HG03575 (cell line): Measurements from ENCODE around the gene AGBL4.

Source experiments
- ATAC-seq: cut with Tn5 transposase; IDR thresholded peaks from one replicate; pipeline ENCODE4 v1.9.1; 2021; ENCODE audit not compliant: unreplicated experiment, insufficient number of reproducible peaks, low FRiP score; ENCODE audit errors: extremely low read depth

Gene AGBL4

DNA sequence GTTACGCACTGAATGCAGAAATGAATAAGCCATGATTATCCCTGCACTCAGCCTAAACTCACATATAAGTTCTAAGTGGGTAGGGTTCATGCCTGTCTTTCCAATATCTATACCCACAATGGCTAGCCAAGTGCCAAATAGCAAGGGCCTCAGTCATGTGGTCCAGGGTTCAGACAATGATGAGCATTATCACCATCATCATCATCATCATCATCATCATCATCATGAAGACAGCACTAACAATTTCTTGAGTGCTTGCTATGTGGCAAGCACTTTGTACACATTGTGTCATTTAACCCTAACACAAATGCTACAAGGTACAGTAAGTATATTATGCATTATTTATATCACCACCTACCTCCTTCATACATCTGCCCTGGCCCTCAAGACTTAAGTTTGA is 500.0 kb downstream of the AGBL4 start:
- no peak for ATAC-seq

DNA sequence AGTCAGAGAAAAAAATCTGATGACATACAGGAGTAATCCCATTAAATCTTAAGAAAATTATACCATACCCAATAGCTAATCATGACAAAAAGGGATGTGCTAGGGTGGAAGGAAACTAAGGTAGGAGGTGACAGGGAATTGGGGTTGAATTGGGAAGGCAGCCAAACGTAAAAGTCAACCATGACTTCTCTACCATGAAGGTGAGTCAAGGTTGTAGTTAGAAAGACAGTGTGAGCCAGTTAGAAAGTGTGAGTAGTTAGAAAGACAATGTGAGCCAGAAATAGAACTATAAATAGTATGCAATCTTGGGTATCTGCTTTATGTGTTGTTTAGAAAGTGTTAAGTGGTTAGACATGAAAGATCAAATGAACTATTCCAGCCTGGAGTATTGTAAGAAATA is 556.8 kb downstream of the AGBL4 start:
- ATAC-seq: no peak

DNA sequence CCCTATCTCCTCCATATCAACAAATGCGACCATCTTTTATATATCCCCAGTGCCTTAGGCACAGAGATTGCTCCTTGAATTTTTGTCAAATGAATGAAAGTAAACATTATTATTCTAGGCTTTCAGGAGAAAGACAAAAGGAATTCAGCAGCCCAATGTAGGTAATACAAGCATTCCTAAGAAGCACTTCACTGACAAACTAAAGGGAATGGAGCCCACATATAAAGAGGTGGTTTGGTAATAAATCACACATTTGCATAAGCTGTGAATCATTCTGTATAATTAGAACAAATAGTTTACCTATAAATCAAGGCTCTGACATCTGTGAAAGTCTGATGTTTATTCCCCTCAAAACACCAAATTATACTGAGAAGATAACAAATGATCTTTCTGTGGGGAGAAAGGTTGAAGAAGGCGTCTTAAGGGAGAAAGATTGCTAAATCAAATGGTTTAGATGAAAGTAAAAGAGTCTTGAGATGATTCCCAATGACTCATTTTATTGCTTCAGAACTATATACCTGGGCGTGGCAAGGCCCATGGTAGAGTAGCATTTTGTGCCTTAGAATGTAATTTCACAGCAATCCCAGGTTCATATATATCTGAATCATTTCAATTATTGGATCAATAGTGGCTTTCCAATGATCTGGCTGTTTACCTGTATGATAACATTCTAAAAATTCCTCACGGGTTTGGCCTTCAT is 558.1 kb downstream of the AGBL4 start:
- ATAC-seq: no peak

DNA sequence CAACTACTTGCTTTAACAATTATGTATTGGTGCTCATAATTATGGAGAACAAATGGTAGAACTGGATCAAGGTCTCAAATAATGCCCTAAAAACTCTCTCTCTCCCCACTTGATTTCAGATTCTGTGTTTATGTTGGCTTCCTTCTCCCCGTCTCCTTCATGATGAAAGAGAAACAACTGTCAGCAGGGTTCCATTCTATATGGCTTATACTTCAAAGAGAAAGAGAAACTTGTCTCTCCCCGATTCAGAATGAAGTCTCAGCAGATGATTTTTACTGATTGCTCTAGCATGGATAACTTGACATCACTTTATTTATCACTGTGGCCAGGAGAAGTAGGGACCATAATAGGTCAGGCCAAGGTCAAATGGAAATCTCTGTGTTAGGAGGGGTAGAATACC is 575.6 kb downstream of the AGBL4 start:
- no peak for ATAC-seq

DNA sequence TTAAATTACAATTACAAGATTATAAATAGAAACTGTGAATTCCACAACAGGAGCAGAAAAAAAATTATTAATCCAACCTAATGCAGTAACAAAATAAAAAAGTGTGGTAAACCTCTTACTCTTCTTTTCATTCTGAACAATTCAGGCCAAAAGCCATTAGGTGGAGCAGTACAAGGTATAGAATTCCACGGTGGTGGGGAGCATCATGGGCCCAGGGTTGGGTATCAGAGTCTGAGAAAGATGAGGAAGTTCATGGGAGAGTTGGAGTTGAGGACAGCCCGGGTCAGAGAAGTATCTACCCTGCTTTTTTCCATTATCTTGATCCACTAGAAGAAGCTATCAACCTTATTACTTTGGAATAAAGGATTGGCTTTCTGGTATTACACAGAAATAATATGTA is 586.9 kb downstream of the AGBL4 start:
- ATAC-seq: no peak

DNA sequence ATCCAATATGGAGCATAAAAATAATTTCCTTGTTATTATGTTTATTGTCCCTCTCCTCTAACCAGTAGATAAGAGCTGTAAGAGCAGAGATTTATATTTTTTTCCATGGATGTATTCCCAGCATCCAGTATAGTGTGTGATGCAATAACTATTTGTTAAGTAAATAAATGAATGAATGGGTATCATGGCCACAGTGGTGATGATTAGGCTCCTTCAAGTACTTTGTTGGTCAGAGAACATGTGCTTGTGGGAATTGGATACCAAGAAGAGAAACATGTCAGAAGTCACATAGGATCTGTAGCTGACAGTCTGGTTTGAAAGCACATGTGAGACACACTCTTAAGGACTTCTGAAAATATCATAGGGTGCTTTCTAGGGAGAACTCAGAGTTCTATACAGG is 588.5 kb downstream of the AGBL4 start:
- ATAC-seq: no peak

DNA sequence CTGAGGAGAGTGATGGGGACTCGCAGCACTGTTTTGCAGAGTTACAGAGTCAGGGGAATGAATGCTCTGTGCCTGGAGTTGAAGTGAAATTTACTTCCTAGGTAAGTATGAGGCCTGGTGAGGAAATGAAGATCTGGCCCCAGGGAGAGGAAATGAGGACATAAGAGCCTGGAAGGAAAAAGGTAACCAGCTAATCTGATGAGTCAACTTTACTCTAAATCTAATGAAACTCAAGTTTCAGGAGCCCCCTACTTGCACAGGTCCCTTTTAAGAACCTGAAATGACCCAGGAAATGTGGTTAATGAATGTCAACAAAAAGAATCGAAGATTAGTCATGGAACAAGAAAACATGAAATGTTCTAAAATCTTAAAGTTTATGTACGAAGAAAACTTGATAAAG is 599.0 kb downstream of the AGBL4 start:
- ATAC-seq: no peak

DNA sequence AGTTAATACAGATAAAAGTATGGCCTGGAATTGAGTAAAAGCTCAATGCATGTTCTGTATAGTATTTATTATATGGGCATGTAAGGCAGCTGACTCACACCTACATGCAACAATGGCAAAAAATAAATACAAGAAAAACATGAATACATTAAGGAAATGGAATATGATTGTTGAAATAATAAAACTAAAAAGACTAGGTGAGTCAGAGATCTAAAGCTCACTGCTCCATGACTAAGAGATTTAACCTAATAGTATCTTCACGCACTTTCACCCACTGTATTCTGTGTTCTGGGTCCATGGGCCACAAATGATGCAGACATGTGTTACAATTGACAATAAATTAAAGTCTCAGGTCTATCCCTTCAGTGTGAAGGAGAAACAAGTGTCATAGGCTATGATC is 607.0 kb downstream of the AGBL4 start:
- ATAC-seq: no peak

DNA sequence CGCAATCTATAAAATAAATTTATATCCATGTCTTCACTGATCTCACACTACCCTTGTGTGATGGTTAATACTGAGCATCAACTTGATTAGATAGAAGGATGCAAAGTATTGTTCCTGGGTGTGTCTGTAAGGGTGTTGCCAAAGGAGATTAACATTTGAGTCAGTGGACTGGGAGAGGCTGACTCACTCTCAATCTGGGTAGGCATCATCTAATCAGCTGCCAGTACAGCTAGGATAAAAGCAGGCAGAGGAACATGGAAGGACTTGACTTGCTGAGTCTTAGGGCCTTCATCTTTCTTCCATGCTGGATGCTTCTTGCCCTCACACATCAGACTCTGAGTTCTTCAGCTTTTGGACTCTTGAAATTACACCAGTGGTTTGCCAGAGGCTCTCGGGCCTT is 615.4 kb downstream of the AGBL4 start:
- no peak for ATAC-seq

DNA sequence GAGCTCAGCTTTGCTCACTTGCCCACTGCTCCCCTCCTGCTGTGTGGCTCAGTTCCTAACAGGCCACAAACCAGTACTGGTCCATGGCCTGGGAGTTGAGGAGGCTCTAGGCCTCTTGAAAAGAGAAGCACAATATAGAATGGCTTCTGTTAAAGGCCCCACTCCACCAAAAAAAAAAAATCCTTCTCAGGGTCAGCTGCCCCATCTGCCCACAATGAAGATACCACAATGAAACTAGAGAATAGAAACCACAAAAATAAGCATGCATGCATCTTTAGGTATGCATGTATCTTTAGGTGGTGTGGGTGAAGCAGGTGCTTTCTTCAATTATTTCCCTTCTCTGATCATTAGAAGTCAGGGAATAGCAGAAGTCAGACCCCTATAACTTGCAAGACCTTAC is 626.7 kb downstream of the AGBL4 start:
- ATAC-seq: no peak

DNA sequence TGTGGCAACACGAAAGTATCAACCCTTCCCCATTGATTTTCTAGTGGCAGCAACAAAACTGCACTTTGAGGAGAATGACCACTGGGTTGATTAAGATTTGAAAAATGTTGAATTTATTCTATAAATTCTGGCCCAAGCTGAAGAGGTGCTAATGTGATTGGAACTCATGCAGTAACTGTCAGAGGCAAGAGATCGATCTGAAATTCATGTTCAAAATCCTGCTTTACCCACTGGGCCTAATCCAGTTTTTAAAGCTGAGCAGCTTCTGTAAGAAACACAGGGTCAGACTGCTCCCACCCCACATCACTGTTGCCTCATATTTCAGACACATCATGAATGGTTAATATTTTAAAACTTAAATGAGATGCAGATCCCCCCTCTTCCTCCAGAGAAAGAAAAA is 629.6 kb downstream of the AGBL4 start:
- ATAC-seq: no peak

DNA sequence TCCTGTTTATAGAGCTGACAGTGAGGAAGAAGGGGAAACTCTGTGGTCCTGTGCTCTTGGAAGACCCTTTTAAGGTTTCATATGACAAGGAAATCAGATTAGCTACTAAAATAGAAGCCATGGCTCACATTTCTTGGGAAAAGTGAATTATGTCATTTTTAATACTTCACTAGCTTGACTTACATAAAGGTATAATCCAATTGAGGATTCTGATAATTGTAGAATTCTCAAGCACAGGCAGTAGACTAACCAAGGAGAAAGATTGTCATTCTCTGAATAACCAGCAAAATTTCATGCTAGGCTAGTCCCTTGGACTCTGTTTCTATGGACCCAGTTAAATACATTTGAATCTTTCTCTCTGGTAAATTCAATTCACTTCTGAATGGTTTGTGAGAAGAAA is 634.1 kb downstream of the AGBL4 start:
- ATAC-seq: no peak

DNA sequence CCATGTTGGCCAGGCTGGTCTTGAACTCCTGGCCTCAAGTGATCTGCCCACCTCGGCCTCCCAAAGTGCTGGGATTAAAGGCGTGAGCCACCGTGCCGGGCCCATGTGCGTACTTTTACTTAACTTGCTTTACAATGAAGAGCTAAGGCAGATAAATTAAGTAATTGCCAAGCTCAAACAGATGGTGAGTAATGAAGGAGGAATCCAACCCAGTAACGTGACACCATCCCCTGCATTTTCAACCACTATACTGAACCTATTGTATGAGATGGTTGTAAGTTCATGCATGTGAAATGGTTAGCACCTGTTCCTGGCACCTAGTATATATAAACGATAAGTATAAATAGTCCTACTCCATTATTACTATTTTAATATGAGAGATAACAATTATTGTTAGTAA is 659.1 kb downstream of the AGBL4 start:
- ATAC-seq: no peak

DNA sequence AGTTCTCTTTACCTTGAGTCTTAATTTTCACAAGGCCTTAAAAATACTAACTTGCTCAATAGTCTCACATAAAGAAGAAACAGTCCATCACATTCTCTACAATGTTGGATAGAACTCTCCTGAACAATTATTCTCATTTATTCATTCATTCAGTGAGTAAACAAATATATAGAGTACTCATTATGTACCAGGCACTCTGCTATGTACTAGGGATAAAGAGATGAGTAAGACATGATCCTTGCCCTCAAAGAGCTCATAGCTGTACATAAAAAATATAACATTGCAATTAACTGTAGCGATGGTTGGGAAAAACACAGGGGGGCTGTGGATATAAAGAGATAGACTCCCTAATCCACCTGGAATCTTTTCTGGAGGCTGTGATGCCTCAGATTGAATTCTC is 660.1 kb downstream of the AGBL4 start:
- ATAC-seq: no peak

DNA sequence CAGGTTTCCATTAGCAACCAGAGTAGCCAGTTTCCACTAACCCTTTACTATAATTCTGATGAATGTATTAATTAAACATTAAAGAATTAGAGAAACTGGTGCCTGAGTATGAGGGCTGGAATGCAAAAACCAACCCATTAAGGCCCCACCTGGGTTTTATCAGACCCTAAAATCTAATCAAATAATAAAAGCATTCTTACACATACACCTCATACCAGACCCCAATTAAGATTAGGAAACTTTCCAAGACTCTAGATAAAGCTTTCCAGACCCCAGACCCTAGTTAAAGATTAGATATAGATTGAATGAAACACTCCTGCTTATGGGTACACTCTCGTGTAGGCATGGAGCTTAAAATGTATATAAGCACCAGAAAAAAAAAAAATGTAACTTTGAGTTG is 665.7 kb downstream of the AGBL4 start:
- no peak for ATAC-seq

DNA sequence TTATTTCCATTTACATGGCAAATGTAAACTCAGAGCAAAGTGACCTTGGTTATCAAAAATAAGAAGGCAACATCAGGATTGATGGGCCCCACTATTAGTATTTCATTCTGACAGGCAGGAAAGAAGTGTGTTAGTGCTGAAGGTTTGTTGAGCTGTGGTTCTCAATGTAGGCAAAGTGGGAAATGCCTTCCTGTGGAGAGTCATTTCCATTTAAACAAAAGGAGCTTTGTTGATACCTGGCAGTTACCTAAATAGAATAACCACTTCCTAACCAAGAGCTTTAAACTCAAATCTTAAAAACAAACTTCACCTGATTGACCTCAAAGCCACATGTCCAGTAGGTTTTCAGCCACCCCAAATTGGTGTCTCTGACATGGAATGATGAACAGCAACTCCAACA is 667.2 kb downstream of the AGBL4 start:
- ATAC-seq: no peak

DNA sequence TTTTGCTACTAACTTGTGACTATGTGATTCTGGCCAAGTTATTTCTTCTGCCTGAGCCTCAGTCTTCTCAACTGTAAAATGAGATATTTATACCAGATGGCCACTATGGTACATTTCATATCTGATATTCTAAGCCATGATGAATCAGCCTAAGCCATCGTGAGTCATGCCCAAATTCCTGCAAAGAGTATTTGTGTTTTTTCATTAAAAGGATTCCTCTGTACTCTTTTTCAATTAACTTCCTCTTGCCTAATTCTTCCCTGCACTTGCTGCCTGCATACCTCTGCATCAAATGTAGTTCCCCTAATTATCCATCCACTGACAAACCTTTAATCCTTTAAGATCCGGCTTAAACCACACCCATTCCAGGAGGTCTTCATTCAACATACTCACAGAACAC is 672.0 kb downstream of the AGBL4 start:
- no peak for ATAC-seq

DNA sequence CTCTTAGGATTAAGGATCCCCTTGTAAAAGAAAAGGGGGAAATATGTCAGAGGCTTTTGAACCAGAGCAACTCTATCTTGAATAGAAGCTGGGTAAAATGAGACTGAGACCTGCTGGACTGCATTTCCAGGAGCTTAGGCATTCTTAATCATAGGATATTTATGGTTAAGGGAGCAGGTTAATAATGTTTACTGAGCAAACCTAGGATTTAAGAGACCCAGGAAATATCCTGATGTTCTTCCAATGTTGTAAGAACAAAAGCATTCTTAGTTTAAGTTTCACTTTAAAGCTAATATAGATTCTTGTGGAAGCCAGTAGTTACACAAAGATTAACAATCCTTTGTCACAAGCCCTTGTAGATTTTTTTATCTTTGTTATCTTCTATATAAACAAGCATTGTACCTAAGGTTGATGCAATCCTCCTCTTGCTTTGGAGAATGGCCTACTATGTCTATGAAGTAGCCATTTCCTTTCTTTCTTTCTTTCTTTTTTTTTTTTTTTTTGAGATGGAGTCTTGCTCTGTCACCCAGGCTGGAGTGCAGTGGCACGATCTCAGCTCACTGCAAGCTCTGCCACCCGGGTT is 676.9 kb downstream of the AGBL4 start:
- ATAC-seq: no peak

DNA sequence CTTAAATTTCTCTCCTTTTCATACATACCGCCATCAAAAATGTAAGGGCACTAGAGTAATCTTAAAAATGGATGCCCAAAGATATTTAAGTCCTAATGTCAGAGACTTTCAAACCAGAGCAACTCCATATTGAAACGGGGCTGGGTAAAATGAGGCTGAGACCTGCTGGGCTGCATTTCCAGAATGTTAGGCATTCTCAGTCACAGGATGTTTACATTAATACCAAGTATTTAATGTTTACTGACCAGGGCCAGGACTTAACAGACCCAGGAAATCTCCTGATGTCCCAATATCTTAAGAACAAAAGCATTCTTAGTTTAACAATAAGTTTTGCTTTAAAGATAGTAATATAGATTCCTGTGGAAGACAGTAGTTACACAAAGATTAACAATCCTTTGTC is 683.2 kb downstream of the AGBL4 start:
- ATAC-seq: no peak

DNA sequence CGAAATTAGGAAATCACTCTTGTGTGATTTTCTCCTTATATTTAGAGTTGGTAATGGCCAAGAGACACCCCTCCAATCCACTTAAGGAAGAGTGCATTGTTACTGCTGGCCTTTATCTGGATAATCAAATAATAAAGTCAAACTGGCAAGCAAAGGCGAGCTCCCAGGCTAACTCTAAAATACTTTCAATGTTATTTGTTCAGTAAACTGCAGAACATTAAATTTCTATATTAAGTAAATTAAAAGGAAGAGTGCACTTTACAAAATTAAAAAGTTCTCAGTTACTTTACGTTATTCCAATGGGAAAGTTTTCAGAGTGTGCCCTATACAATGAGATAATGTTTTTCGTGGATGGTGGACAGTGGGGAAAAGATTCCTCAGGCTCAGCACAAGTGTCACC is 684.7 kb downstream of the AGBL4 start:
- no peak for ATAC-seq

DNA sequence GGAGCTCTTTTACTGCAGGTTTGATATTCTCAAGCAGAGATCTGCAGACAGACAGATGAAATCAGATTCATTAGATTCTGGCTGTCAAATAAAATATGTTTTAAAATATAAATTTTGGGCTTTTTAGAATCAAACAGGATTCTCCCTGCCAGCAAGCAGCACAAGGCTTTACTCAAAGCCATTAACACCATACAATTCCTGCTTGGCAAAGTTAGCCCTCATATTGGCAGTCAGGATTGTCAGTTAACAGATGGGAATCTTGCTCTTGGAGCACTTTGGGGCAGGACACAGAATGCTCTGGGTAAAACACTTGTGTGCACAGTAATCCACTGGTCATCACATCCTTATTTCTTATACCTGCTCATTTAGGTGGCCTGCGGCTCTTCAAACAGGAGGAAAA is 686.5 kb downstream of the AGBL4 start:
- ATAC-seq: no peak
